Small intestine (tissue), 7 donors: ENCODE measurements around the gene RHOT2. TPM values are rescaled to one million over a fixed set of nuclear protein-coding genes. Genes with fewer than 3 reads are reported as not detected.

Experiments
- DNase-seq, 2 donors: peaks; one replicate each; pipeline versions ENCODE4 v3.0.0 to v3.0.0-alpha.2; 2013
- FAIRE-seq: peaks from 2 replicates; lab custom pipeline; 2012; peaks lifted over from hg19 to GRCh38; lab: Jason Lieb, UNC
- H3K27ac ChIP-seq, 3 donors: one replicate each; pipeline ENCODE4 v1.5.1; 2013; ENCODE audit warnings: low read length in 2 of 3, mild to moderate bottlenecking in 2 of 3, control low read depth in 1 of 3, inconsistent platforms in 1 of 3, low read depth in 1 of 3, moderate library complexity in 1 of 3
- H3K27me3 ChIP-seq, 3 donors: one replicate each; pipeline ENCODE4 v1.6.1; 2013; ENCODE audit warnings: low read length in 3 of 3, inconsistent platforms in 1 of 3; ENCODE audit not compliant: control insufficient read depth in 3 of 3, insufficient read depth in 3 of 3
- H3K36me3 ChIP-seq, 3 donors: one replicate each; pipeline ENCODE4 v1.6.1; 2013; ENCODE audit warnings: low read length in 3 of 3, inconsistent platforms in 1 of 3, low read depth in 1 of 3, mild to moderate bottlenecking in 1 of 3, moderate library complexity in 1 of 3; ENCODE audit not compliant: control insufficient read depth in 3 of 3, insufficient read depth in 2 of 3
- H3K4me1 ChIP-seq, 3 donors: one replicate each; pipeline ENCODE4 v1.6.1; 2013; ENCODE audit warnings: low read length in 2 of 3, inconsistent platforms in 1 of 3, low read depth in 1 of 3, mild to moderate bottlenecking in 1 of 3, moderate library complexity in 1 of 3; ENCODE audit not compliant: control insufficient read depth in 3 of 3, insufficient read depth in 2 of 3
- H3K4me3 ChIP-seq, 3 donors: one replicate each; pipeline ENCODE4 v1.5.1; 2013; ENCODE audit warnings: low read length in 3 of 3, control low read depth in 1 of 3, inconsistent platforms in 1 of 3, low read depth in 1 of 3, mild to moderate bottlenecking in 1 of 3, moderate library complexity in 1 of 3
- H3K9me3 ChIP-seq, 2 donors: one replicate each; pipeline ENCODE4 v1.6.1; 2013; ENCODE audit warnings: low read depth in 1 of 2, low read length in 1 of 2; ENCODE audit not compliant: control insufficient read depth in 2 of 2, insufficient read depth in 1 of 2
- WGBS, 3 donors: extraction: QIAGEN DNeasy Blood & Tissue Kit; methylation state at CpG; one replicate each; pipeline ENCODE4 v1.1.7; 2013; 5-methylcytosine and 5-hydroxymethylcytosine counted together
- polyA plus RNA-seq, 4 donors: library from polyadenylated mRNA; stranded (reverse) in 3 of 4; unstranded in 1 of 4; fragments of 200-250 nt in 3 of 4; fragments of 120-200 nt in 1 of 4; gene quantifications; one replicate each; pipeline versions ENCODE4 v1.2.1 to v1.2.3, GENCODE V29; 2013
- donor health status: healthy with polysubstance abuse.
- donor health status: control.
- donor health status: control.
- donor health status: Bipolar disorder and iron deficiency.
- donor health status: healthy.

RHOT2 gene
- polyA plus RNA-seq, 4 donors: 89.3 to 207 (median 159) TPM

DNA sequence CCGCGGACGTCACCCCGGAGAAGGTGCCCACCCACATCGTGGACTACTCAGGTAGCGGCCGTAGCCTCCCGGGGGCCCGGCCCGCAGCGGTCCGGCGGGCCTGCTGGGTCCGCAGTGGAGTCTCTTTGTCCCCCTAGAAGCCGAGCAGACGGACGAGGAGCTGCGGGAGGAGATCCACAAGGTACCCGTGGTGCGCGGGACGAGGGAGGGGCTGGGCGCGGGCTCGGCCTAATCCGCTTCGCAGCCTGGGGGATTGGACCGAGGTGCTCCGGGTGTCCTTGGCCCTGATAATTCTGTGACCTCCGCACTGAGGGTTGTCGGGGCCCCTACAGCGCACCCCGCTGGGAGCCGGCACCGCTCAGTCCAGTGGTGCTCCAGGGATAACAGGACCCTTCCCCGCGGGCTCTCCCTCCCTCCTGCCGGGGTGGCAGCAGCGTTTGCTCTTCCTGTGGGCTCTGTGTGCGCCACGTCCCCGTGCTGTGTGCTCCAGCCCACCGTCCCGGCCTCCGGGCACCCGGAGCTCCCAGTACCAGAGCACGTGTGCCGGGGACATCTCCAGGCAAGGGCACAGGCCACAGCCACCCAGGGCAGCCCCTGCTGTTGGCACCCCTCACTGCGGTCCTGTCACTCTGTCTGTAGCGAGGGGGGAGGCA is 713 bp downstream of the RHOT2 start:
- WGBS, 3 donors: 5 to 6% (median 5%) methylated on average over 35 to 50 of the region's 50 CpGs
- H3K27ac ChIP-seq: peak overlapping the region; percentile 22 to 71 (median 61)
- no peaks in the 10 kb centered on the region for H3K27me3 ChIP-seq
- H3K36me3 ChIP-seq: peaks cover 15 to 78% (median 21%) of the 10 kb centered on the region in 3 donors
- FAIRE-seq (no peak), DNase-seq (peak in 1 of 2 donors; percentile 39)
- peak overlapping the region; percentile 87 to 95 (median 94) for H3K4me3 ChIP-seq
- H3K9me3 ChIP-seq: no peaks in the 10 kb centered on the region
- H3K4me1 ChIP-seq: peaks cover 0 to 10% (median 0%) of the 10 kb centered on the region in 3 donors

DNA sequence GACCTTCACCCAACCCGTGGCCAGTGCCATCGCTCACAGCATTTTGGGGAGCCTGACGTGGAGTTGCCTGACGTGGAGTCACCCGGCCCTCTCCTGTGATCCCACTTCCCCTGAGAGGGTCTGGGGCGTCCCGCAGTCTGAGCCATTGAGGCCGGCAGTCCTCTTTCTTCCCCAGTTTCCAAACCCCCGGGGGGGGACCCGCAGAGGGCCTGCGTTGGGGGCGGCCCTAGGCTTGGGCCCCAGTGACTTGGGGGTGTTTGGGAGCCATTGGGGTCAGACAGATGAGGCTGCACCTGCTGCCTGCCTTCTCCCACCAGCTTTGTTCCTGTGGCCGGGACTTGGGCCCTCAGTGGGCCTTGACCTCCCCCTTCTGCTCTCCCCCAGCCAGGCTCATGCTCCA is 1.7 kb downstream of the RHOT2 start:
- Histone ChIP-seq H3K36me3 (peaks cover 15 to 81% (median 21%) of the 10 kb centered on the region in 3 donors), H3K27me3 (no peaks in the 10 kb centered on the region), H3K9me3 (no peaks in the 10 kb centered on the region), H3K4me1 (peaks cover 0 to 14% (median 0%) of the 10 kb centered on the region in 3 donors), H3K27ac (no peak overlapping the region), H3K4me3 (no peak overlapping the region)
- DNase-seq (no peak), FAIRE-seq (no peak)
- WGBS, 3 donors: 91 to 97% (median 93%) methylated on average over 9 to 13 of the region's 13 CpGs

DNA sequence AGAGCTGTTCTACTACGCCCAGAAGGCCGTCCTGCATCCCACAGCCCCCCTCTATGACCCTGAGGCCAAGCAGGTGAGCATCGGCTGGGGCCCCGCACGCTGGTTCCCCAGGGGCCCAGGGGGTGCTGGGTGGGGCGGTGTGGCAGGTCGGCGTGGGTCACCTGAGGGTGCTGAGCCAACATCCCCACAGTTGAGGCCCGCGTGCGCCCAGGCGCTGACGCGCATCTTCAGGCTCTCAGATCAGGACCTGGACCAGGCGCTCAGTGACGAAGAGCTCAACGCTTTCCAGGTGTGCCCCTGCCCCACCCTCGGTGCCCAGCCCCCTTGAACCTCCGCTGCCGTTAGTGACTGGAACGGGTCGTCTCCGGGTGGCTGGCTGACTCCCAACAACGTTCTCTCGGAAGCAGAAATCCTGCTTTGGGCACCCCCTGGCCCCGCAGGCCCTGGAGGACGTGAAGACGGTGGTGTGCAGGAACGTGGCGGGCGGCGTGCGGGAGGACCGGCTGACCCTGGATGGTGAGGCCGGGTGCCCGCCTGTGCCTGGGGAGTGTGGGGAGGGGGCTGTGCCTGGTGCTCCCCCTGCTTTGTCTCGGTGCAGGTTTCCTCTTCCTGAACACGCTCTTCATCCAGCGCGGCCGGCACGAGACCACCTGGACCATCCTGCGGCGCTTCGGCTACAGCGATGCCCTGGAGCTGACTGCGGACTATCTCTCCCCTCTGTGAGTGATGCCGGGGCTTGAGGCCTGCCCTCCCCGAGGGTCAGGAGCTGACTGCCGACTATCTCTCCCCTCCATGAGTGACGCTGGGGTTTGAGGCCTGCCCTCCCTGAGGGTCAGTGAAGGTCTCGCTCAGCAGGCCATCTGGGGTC is 2.8 kb downstream of the RHOT2 start:
- Histone ChIP-seq H3K4me1 (peaks cover 3 to 21% (median 5%) of the 10 kb centered on the region in 3 donors), H3K27me3 (no peaks in the 10 kb centered on the region), H3K9me3 (no peaks in the 10 kb centered on the region), H3K27ac (no peak overlapping the region), H3K36me3 (peaks cover 15 to 84% (median 21%) of the 10 kb centered on the region in 3 donors), H3K4me3 (no peak overlapping the region)
- DNase-seq: no peak
- FAIRE-seq: no peak
- WGBS, 3 donors: 93 to 96% (median 95%) methylated on average over 42 to 52 of the region's 52 CpGs

DNA sequence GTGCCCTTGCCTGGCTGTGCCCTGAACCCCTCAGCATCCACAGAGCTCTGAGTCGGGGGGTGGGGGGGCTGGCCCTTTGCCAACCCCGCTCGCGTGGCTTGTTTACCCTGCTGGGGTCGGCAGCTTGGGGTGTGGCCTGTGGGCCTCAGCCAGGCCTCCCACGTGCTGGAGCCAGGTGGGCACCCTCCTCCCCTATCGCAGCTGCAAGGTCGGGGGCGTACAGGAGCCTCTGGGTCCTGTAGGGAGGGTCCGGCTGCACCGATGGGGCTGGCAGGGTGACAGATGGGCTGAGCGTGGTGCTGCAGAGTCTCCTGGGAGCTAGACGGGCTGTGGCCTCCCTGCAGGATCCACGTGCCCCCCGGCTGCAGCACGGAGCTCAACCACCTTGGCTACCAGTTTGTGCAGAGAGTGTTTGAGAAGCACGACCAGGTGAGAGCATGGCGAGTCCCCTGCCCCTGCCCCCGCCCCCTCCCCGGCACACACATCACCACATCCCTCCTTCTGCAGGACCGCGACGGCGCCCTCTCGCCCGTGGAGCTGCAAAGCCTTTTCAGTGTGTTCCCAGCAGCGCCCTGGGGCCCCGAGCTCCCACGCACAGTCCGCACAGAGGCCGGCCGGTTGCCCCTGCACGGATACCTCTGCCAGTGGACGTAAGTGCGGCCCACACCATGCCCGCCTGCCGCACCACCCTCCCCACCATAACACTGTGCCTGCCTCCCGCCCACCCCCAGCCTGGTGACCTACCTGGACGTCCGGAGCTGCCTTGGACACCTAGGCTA is 3.6 kb downstream of the RHOT2 start:
- WGBS, 3 donors: 87 to 88% (median 88%) methylated on average over 36 to 40 of the region's 40 CpGs
- FAIRE-seq: no peak

DNA sequence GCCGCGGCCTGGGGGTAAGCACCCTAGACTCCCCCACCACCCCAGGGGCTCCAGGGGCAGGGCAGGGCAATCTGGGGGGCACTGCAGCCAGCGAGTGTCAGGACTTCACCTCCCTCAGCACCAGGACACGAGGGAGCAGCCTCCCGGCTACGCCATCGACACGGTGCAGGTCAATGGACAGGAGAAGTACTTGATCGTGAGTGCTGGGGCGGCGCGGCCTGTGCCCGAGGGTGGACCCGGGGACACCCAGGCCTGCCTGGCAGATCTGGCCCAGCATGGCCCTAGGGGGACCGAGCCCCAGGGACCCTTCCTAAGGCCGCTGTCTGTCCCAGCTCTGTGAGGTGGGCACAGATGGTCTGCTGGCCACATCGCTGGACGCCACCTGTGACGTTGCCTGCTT is 4.4 kb downstream of the RHOT2 start:
- Histone ChIP-seq H3K27ac (no peak overlapping the region), H3K4me1 (peaks cover 3 to 35% (median 5%) of the 10 kb centered on the region in 3 donors), H3K36me3 (peaks cover 15 to 71% (median 21%) of the 10 kb centered on the region in 3 donors), H3K27me3 (peaks cover 0 to 3% (median 0%) of the 10 kb centered on the region in 3 donors), H3K4me3 (no peak overlapping the region), H3K9me3 (no peaks in the 10 kb centered on the region)
- DNase-seq (no peak), FAIRE-seq (no peak)
- WGBS, 3 donors: 90 to 97% (median 92%) methylated on average over 17 to 19 of the region's 19 CpGs

More for the DNA sequence above, 3.6 kb downstream of the RHOT2 start:
- H3K4me1 ChIP-seq: peaks cover 3 to 27% (median 5%) of the 10 kb centered on the region in 3 donors
- no peak overlapping the region for H3K27ac ChIP-seq
- H3K4me3 ChIP-seq: no peak overlapping the region
- no peaks in the 10 kb centered on the region for H3K9me3 ChIP-seq
- peaks cover 15 to 79% (median 21%) of the 10 kb centered on the region in 3 donors for H3K36me3 ChIP-seq
- H3K27me3 ChIP-seq: peaks cover 0 to 3% (median 0%) of the 10 kb centered on the region in 3 donors
- no peak for DNase-seq

DNA sequence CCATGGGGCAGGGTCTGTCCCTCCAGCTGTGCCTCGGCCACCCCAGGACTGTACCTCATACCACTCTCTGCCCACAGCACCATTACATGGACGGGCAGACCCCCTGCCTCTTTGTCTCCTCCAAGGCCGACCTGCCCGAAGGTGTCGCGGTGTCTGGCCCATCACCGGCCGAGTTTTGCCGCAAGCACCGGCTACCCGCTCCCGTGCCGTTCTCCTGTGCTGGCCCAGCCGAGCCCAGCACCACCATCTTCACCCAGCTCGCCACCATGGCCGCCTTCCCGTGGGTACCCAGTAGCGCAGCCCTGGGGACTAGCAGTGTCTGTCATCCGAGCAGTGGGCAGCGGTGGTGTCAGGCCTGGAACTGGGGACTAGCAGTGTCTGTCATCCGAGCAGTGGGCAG is 4.9 kb downstream of the RHOT2 start:
- Histone ChIP-seq H3K9me3 (no peaks in the 10 kb centered on the region), H3K36me3 (peaks cover 15 to 67% (median 21%) of the 10 kb centered on the region in 3 donors), H3K4me3 (no peak overlapping the region), H3K4me1 (peaks cover 3 to 32% (median 5%) of the 10 kb centered on the region in 3 donors), H3K27ac (no peak overlapping the region), H3K27me3 (peaks cover 0 to 3% (median 0%) of the 10 kb centered on the region in 3 donors)
- WGBS, 3 donors: 92 to 95% (median 95%) methylated on average over 17 to 21 of the region's 21 CpGs
- no peak for DNase-seq
- FAIRE-seq: no peak

DNA sequence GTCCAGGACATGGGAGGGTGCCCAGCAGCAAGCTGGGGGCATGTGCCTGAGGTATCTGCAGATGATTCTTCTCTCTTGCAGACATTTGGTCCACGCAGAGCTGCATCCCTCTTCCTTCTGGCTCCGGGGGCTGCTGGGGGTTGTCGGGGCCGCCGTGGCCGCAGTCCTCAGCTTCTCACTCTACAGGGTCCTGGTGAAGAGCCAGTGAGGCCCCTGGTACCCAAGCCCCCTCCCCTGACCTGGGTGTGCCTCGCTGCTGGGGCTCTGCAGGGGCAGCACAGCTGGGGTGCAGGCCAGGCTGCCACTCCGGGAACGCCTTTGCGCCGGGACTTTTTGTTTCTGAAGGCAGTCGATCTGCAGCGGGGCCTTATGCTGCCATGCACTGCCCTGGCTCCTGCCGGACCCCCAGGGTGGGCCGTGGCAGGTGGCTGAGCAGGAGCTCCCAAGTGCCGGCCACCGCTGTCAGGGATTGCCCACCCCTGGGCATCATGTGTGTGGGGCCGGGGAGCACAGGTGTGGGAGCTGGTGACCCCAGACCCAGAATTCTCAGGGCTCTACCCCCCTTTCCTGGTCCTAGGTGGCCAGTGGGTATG is 5.6 kb downstream of the RHOT2 start:
- peaks cover 15 to 67% (median 21%) of the 10 kb centered on the region in 3 donors for H3K36me3 ChIP-seq

More for the DNA sequence above, 5.6 kb downstream of the RHOT2 start:
- WGBS, 3 donors: 90 to 91% (median 91%) methylated on average over 14 to 18 of the region's 18 CpGs
- H3K9me3 ChIP-seq: no peaks in the 10 kb centered on the region
- no peak overlapping the region for H3K4me3 ChIP-seq
- peaks cover 3 to 32% (median 5%) of the 10 kb centered on the region in 3 donors for H3K4me1 ChIP-seq
- FAIRE-seq (no peak), DNase-seq (no peak)
- H3K27me3 ChIP-seq: peaks cover 0 to 3% (median 0%) of the 10 kb centered on the region in 3 donors
- H3K27ac ChIP-seq: no peak overlapping the region
